ENCODE measurements around the gene IL16. TPM values are rescaled to one million over a fixed set of nuclear protein-coding genes. Genes with fewer than 3 reads are reported as not detected.

IL16 gene
- total RNA-seq, 1 donor from 2014 or later, result 0.62 TPM

DNA sequence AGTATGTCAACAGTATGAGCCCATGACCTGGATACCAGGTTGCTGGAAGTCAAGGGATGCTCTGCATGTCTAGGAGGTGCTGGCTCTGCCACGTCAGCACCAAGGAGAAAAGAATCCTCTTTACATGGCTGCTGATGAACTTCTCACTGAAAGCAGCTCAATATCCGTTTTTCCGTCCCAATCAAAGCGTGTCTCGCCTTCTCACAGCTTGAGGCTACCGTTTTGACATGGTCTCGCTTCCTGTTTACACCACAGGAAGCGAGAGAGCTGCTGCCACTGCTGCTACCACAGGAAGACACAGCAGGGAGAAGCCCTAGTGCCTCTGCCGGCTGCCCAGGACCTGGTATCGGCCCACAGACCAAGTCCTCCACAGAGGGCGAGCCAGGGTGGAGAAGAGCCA, 100.0 kb downstream of the IL16 start:
- DNase-seq, result no peak

DNA sequence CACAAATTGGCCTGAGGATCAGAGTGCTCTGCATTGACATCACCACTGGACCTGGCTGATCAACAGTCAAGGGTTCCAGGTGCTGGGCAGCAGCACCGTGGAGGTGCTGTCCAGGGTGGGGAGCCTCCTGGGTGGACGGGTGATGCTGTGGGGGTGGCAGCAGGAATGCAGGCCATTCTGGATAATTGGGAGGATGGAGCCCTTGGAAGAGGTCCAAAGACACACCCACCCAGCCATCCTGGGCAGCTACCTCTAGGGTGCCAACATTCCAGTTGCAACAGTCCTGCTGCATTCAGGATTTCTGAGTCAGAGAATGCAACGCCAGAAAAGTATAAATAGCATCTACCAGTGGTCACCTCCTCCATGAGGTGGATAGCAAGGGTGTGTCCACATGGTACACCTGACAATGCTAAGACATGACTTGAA, 100.5 kb downstream of the IL16 start:
- no peak for DNase-seq

DNA sequence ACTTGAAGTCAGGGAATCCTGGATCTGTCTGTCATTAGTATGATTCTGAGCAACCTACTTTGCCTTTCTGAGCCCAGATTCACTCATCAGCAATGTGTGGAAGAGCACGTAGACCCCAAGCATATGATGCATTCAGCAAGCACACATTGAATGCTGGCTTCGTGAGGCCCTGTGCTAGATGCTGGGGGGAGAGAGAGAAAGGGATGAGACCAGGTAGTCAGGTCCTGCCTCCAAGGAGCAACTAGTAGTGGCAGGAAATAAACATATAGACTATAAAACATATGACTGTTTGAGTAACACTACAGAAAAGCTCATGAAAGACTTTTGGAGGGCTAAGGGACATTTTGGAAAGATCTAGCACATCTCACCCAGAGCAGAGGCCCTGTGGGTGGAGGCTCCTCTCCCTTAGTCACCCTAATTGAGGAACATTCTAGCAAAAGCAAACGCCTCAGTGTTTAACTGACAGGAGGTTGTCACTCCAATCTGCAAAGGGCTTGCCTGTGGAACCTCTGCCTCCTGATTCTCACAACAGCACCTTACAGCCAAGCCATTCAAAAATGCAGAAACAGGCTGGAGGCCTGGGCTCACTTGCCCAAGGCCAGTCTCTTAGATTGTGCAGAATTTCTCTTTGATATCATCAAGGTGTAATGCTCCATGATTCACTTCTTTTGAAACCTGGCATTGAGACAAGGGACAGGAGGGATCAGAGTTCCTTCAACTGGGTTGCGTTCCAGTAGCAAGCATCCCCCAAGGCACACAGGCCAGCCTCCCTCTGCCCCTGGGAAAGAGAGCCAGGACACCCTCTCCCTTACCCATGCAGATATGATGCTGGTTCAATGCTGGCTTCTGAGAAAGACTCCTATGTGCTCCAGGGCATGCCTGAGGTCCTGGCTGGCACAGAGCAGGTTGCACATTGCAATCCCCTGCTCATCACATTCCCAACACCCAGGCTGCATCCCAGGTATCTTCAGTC, 101.2 kb downstream of the IL16 start:
- no peak for DNase-seq

- no peak for DNase-seq
These were observed 101.9 kb downstream of the IL16 start for GRCh38 chr15:81298611-81299010.

DNA sequence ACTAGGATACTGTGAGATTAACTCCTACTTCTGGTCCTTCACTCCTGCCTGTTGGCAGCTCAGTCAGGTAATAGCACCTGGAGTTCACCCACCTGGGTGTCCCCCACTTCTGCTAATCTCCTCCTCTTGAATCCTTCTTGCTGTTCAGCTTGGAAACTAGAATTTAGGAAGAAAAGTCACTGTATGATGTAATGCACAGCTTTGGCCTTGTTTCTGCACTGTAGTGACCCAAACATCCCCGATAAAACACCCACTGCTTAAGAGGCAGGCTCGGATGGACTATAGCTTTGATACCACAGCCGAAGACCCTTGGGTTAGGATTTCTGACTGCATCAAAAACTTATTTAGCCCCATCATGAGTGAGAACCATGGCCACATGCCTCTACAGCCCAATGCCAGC, 102.5 kb downstream of the IL16 start:
- no peak for DNase-seq

GRCh38 chr15:81299630-81300273, 103.1 kb downstream of the IL16 start:
- DNase-seq, result no peak

- no peak for DNase-seq
These were observed 104.7 kb downstream of the IL16 start for GRCh38 chr15:81301385-81301784.

- no peak for DNase-seq
These were observed 105.2 kb downstream of the IL16 start for GRCh38 chr15:81301815-81302399.

GRCh38 chr15:81302701-81303109, 106.0 kb downstream of the IL16 start:
- DNase-seq, result no peak

- no peak for DNase-seq
These were observed 106.9 kb downstream of the IL16 start for GRCh38 chr15:81303244-81304225.

- DNase-seq, result no peak
These were observed 107.5 kb downstream of the IL16 start for GRCh38 chr15:81304226-81304625.

GRCh38 chr15:81308260-81308659, 111.6 kb downstream of the IL16 start:
- DNase-seq, result no peak

GRCh38 chr15:81309647-81310450, 113.2 kb downstream of the IL16 start:
- no peak for DNase-seq

DNA sequence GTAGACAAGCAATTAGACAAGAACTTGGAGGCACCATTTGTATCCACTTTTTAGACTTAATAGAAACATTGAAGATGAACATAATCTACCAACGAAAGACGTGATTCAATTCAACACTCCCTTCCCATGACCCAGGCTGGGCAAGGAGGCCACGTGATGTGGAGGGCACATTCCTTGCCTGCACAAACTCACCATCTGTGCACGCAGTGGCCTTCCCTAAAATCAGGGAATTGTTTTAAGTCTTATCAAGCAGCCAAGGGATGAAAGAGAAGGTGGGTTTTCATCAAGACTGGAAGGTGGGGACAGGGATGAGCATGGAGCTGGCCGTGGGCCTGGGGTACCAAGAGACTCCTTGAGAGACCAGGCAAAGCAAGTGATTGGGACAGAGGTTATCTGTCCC, 113.8 kb downstream of the IL16 start:
- no peak for DNase-seq

DNA sequence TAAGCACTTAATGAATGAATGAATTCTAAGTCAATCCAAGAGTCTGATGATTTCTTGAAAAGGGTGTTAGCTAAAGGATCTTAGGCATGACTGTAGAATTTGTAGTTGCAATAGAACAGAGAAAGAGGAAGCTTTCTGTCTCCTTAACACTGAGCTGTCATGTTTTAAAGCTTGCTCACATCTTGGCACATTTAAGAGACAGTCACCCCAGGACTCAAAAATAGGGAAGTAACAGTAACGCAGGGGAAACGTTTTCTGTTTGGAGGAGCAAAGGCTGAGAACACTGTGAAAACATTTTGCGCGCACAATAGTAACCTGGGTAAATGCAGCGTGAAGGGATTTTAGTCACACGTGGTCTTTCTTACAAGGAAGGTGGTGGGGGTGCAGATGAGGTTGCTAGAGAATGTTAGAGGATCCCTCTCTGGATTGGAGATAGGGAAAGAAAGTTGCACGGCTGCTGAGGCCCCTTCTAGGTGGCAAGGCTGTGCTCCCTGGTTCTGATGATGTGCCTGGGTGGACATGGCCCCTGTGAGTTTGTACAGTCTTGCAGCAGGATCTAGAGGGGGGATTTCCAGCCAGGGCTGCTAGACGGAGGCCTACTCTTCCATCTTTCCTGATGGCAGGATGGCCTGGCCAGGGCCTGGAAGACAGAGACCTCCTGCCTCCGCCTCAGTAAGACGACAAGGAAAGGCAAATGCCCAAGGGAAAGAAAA, 115.2 kb downstream of the IL16 start:
- no peak for DNase-seq

DNA sequence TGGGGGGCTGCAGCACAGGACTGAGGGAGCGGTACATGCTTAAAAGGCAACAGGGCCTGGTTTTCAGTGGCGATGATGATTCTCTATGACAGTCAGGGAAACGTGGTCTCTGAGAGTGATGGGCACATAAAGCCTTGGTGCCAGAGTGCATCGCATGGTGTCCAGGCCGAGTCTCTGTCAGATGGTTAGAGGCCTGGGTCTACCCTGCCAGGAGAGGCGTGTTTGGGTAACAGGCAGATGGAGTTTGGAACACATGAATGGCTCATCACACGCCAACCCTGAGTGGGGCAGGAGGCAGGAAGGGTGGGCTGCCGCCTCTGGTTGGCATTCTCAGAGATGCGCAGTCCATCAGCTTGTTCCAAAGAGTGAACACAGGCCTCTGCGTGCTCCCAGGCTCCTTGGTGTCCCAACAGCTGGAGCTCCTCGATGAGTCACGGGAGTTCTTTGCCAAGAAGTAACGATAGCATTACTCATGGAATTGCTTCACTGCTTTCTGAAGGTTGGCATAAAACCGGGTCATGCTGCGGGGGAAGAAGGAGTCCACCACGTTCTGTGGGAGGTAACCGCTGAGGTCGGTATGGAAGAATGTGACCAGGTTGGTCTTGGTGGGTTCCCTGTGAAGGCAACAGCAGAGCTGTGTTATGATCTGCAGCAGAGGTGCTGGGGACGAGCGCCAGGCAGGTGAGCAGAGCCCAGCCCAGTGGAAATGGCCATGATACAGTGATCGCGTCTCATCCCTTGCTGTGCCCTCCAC, 116.3 kb downstream of the IL16 start:
- DNase-seq, result peak; percentile 74

- DNase-seq, result no peak
These were observed 117.0 kb downstream of the IL16 start for GRCh38 chr15:81313686-81314085.

GRCh38 chr15:81314378-81314777, 117.7 kb downstream of the IL16 start:
- no peak for DNase-seq

- DNase-seq, result no peak
These were observed 118.9 kb downstream of the IL16 start for GRCh38 chr15:81315452-81316175.
